H1 (cell line): ENCODE measurements around the gene CD84. TPM values are rescaled to one million over a fixed set of nuclear protein-coding genes. Genes with fewer than 3 reads are reported as not detected.

Experiments used
- CHD7 ChIP-seq: fragments of 300-600 bp; sonication (generic); IDR thresholded peaks from 2 replicates; pipeline ENCODE4 v1.7.1; 2012; ENCODE audit warnings: low read length, moderate library complexity, mild to moderate bottlenecking, inconsistent platforms; ENCODE audit not compliant: insufficient replicate concordance
- CREB1 ChIP-seq: IDR thresholded peaks from 2 replicates; pipeline ENCODE4 v1.6.1; 2012; ENCODE audit warnings: inconsistent platforms
- CTBP2 ChIP-seq: IDR thresholded peaks from 2 replicates; pipeline ENCODE4 v1.7.0; 2011; ENCODE audit warnings: borderline replicate concordance, mild to moderate bottlenecking, moderate library complexity, mixed read lengths, low read length; ENCODE audit not compliant: insufficient read depth, insufficient read length
- MAFK ChIP-seq: IDR thresholded peaks from 2 replicates; pipeline ENCODE4 v1.6.1; 2012; ENCODE audit warnings: low read depth, mild to moderate bottlenecking, improper control_type of control experiment, low read length
- MAX ChIP-seq: IDR thresholded peaks from 2 replicates; pipeline ENCODE4 v1.6.1; 2012; ENCODE audit warnings: inconsistent platforms
- NANOG ChIP-seq: IDR thresholded peaks from 2 replicates; pipeline ENCODE4 v1.6.1; 2011; ENCODE audit warnings: low read length, low read depth, mild to moderate bottlenecking, inconsistent platforms; ENCODE audit not compliant: insufficient read depth, poor library complexity, severe bottlenecking
- RBBP5 ChIP-seq: IDR thresholded peaks from 2 replicates; pipeline ENCODE4 v1.7.1; 2012; ENCODE audit warnings: low read depth, mild to moderate bottlenecking, inconsistent platforms, low read length, moderate library complexity, borderline replicate concordance
- SUZ12 ChIP-seq: fragments of 200-600 bp; sonication (generic); IDR thresholded peaks from 2 replicates; pipeline ENCODE4 v1.6.1; 2012; ENCODE audit warnings: mild to moderate bottlenecking, inconsistent platforms, low read length, moderate library complexity, mixed read lengths
- polyA plus RNA-seq, 7 experiments: library from polyadenylated mRNA; depleted of rRNA in 3 of 7; stranded (reverse) in 5 of 7; unstranded in 2 of 7; fragments of >200 nt in 5 of 7; fragments of 200-250 nt in 2 of 7; gene quantifications; 1 replicate in 5 of 7; 2 replicates in 1 of 7; 4 replicates in 1 of 7; pipeline versions ENCODE4 v1.2.1 to v1.2.3, GENCODE V29; 2011 to 2013; ENCODE audit warnings: missing spikeins in 2 of 7, mixed read lengths in 2 of 7
- total RNA-seq: library from RNA; stranded (reverse); fragmentation: NEBNext Ultra II Directional; extraction: Animal tissue kit (Norgen Biotek cat#: 25700); gene quantifications from 2 replicates; pipeline ENCODE4 v1.2.1, GENCODE V29; 2021
- TF ChIP-seq, protein P1 (sequence below): IDR thresholded peaks from 2 replicates; pipeline ENCODE4 v1.6.1; 2012; ENCODE audit warnings: inconsistent platforms

CD84 gene
- total and polyA plus RNA-seq, 2 of the 8 experiments (the other 6 are each of a cell fraction or from before 2014, with no cell fraction given) = not detected

- TF ChIP-seq SUZ12 (no peak), CTBP2 (no peak), CHD7 (no peak), MAFK (no peak), CREB1 (no peak), NANOG (no peak), MAX (no peak), RBBP5 (no peak)
- TF ChIP-seq, protein P1, sequence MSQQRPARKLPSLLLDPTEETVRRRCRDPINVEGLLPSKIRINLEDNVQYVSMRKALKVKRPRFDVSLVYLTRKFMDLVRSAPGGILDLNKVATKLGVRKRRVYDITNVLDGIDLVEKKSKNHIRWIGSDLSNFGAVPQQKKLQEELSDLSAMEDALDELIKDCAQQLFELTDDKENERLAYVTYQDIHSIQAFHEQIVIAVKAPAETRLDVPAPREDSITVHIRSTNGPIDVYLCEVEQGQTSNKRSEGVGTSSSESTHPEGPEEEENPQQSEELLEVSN = no peak
These were observed 47.4 kb upstream of the CD84 start (continued) for GRCh38 chr1:160626509-160627342.
